GM12801 (cell line): ENCODE data around the gene RERE.

ENCODE experiments used
- CTCF ChIP-seq: IDR thresholded peaks from one replicate; pipeline ENCODE4 v1.5.1; 2011; ENCODE audit warnings: control low read depth; ENCODE audit not compliant: insufficient read length; ENCODE audit errors: extremely low read depth

RERE gene

DNA sequence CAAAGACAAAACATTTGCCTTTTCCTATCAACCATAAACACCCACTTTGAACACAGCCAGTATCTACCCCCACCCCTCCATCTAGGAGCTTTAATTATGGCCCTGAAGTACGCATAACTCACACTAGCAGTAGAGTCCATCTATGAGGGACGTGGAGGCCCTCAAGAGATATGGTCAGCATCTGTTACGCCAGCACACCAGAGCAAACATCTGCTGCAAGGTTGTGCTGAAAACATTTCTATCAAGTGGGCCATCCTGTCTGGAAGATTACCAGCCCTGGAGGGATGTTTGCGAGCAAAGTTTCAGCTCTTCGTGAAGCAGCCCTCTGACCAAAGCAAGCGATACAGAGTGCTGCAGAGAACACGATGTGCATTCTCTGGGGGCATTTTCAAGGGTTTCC is 424.9 kb downstream of the RERE start:
- TF ChIP-seq CTCF, result no peak

GRCh38 chr1:8390707-8391106 is 426.7 kb downstream of the RERE start:
- TF ChIP-seq CTCF, result no peak

GRCh38 chr1:8389958-8390535 is 427.4 kb downstream of the RERE start:
- TF ChIP-seq CTCF, result no peak

- no peak for TF ChIP-seq CTCF
Observed at GRCh38 chr1:8388732-8389562, 428.5 kb downstream of the RERE start.

GRCh38 chr1:8386247-8386646 is 431.2 kb downstream of the RERE start:
- no peak for TF ChIP-seq CTCF

- no peak for TF ChIP-seq CTCF
Observed at GRCh38 chr1:8384577-8384976, 432.9 kb downstream of the RERE start.

- no peak for TF ChIP-seq CTCF
Observed at GRCh38 chr1:8384088-8384487, 433.4 kb downstream of the RERE start.
